ENCODE data around the gene UBAP2.

DNA sequence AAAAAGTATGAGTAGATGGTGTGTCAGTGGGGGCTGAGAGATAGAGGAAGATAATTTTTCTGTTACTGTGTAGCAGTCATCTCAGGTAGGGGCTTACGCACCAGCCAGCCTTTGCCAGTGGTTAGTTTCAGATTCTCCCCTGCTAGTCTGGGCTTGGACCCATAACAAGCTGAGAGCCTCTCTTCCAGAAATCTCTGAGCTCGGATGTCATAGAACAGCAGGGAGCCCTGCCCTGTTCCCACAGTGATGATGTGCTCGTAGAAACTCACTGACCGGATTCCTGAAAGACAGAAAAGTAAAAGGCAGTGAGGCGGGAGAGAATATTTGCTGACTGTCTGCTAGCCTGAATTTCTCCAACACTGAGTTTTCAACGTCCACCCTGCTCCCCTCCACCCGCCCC, 40.6 kb upstream of the UBAP2 start:
- TF ChIP-seq EZH2phosphoT487 (IDR thresholded peaks at IDR 0.05; ENCODE audit: borderline replicate concordance, low read length) = no peak
- TF ChIP-seq, protein P1, sequence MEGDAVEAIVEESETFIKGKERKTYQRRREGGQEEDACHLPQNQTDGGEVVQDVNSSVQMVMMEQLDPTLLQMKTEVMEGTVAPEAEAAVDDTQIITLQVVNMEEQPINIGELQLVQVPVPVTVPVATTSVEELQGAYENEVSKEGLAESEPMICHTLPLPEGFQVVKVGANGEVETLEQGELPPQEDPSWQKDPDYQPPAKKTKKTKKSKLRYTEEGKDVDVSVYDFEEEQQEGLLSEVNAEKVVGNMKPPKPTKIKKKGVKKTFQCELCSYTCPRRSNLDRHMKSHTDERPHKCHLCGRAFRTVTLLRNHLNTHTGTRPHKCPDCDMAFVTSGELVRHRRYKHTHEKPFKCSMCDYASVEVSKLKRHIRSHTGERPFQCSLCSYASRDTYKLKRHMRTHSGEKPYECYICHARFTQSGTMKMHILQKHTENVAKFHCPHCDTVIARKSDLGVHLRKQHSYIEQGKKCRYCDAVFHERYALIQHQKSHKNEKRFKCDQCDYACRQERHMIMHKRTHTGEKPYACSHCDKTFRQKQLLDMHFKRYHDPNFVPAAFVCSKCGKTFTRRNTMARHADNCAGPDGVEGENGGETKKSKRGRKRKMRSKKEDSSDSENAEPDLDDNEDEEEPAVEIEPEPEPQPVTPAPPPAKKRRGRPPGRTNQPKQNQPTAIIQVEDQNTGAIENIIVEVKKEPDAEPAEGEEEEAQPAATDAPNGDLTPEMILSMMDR (IDR thresholded peaks at IDR 0.05; ENCODE audit: low read depth, low read length, poor library complexity, severe bottlenecking) = no peak
